ENCODE data around the gene ENC1.

Gene ENC1

DNA sequence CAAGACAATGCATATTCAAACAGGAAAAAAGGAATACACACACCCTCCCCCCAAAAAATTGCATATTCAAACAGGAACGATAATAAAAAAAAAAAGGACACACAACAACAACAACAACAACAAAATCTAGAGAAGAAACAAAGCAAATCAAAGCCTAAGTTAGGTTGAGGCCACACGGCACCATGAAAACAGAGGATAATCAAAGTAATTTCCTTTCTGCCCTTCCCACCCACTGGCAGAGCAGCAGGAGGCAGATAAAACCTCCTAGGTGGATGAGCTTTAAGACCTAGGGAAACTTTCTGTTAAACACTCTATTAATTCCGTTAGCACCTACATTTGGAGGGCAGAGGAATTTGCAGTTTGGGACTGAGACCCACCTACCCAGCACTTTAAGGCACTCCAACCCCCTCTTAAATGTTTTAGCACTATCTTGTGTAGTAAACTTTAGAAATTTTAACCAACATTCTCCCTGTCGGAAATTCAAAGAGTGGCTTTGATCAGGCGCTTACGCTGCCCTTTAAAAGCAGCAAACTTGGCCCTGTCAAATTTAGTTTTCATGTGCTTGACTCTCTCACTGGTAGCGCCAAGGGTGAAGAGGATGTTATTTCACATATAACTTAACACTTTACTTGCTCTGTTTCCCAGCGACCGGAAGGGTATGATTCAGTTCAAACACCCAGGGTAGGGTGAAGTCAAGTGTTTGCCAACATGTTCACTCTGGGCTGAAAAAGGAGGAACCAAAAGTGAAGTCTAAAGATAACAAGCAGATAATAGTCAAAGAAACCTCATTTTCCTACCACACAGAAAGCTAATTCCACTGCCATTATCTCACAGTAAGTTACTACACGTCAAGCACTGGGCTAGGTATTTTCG lies 9.2 kb downstream of the ENC1 start:
- no peak for DNase-seq (ENCODE audit: low spot score)

DNA sequence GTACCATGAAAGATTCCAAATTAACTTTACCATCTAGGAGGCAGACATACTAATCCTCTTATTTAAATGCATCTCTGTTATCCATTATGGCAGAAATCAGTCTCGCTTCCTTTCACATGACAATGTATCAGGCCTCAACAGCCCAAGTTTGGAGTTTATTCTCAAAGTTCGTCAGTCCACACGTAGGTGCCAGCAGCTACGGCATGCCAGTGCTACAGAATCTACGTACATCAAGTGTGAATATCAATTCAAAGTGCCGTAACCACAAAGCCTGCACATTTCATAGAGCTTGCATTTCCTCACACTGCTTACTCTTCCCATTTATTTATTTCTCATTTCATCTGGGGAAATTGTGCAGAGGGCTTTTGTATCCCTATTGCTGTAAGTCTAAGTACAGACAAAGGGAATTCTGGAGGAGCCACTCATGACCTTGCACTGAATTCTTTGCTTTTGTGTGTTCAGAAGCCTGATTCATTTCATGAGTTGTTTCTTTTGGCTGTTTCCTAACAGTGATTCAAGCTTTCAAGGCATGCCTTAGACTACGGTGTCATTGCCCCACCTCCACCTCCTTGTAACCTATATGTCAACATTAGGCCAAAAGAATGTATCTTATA lies 10.0 kb downstream of the ENC1 start:
- DNase-seq (ENCODE audit: low spot score): no peak

DNA sequence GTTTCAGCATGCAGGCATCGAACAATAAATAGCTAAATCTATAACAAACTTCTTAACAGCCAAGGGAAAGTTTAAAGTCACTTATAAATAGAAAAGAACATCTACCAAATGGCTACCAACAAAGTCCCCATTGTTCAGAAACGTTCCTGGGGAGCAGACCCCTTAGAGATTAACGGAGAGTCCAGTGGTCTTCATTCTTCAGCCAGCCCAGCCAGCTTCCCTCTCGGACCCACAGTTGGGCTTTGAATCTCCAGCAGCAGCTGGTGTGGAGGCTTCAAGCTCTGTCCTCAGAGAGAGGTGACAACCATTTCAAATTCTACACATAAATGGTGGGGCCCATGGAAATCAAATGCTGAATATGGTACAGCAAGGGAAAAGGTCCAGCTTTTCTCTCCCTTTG lies 11.2 kb downstream of the ENC1 start:
- DNase-seq (ENCODE audit: low spot score): no peak

DNA sequence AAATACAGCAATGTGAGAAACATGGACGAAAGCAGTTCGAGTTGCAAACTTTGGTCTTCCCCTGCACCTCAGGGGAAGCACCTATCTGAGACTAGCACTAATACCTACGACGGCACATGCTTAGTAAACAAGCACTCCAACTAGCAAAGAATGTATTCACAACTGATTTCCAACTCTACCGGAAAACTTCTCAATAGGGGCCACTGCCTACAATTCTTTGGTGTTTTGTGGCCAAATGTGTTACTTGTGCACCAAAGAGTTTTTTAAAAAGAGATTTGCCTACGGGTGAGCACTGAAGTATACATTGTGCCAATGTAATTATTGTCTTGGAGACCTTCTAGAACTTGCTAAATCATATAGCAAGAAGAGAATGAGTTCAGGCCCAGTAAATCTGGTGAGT lies 12.2 kb downstream of the ENC1 start:
- no peak for DNase-seq (ENCODE audit: low spot score)

GRCh38 chr5:74627646-74628279 lies 12.8 kb downstream of the ENC1 start:
- DNase-seq (ENCODE audit: low spot score): no peak

GRCh38 chr5:74626386-74627222 lies 13.9 kb downstream of the ENC1 start:
- no peak for DNase-seq (ENCODE audit: low spot score)

- no peak for DNase-seq (ENCODE audit: low spot score)
Observed at GRCh38 chr5:74625742-74626241, 14.7 kb downstream of the ENC1 start.

DNA sequence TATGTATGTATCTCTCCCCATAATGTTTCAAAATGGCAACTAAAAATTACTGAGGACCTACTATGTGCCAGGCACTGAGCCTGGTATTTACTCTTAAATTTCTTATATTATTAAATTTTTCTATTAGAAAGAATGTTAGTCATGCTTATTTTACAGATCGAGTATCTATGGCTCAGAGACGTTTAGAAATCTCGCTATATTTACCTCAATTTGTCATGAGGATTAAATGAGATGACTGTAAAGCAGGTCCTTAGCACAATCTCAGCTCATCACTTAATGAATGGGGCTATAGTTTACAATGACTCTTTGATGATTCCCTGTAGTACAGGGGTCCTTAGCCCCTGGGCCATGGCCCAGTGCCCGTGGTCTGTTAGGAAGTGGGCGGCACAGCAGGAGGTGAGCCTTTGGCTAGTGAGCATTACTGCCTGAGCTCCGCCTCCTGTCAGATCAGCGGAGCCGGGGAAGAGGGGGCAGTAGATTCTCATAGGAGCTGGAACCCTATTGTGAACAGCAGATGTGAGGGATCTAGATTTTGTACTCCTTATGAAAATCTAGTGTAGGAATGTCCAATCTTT lies 15.5 kb downstream of the ENC1 start:
- no peak for DNase-seq (ENCODE audit: low spot score)

- DNase-seq (ENCODE audit: low spot score): no peak
Observed at GRCh38 chr5:74624501-74624900, 16.0 kb downstream of the ENC1 start.

- DNase-seq (ENCODE audit: low spot score): no peak
Observed at GRCh38 chr5:74623748-74624408, 16.6 kb downstream of the ENC1 start.

- no peak for DNase-seq (ENCODE audit: low spot score)
Observed at GRCh38 chr5:74623006-74623611, 17.4 kb downstream of the ENC1 start.

DNA sequence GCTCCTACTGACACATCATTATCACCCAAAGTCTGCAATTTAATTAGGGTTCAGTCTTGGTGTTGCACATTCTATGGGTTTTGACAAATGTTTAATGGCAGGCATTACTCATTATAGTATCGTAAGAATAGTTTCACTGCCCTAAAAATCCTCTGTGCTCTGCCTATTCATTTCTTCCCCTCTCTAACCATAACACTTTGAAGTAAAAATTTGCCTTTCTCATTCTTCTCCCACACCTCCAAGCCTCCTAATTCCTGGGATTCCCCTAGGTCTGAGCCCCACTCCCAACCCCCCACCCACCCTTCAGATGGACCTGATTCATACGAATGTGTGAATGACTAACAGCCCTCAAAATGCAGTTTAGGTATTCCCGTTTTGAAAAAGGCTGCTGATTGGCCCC lies 18.4 kb downstream of the ENC1 start:
- no peak for DNase-seq (ENCODE audit: low spot score)

- no peak for DNase-seq (ENCODE audit: low spot score)
Observed at GRCh38 chr5:74621492-74621891, 19.0 kb downstream of the ENC1 start.

DNA sequence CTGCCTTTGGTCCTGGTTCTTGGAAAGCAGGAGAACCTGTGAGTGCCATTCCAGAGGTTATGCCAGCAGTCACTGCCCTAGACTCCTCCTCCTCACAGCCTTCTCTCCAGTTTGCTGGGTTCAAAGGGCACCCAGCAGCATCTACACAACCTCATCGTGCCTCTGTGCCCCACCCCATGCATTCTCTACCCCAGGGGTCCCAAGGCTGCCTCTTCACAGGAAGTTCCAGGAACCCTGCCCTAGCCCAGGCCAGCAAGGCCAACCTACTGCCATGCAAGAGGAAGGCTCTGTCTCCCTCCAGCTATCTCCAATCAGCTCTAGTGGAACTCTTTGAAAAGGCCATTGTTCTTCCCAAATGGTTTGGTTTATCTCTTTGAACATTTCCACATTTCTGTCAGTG lies 21.2 kb downstream of the ENC1 start:
- no peak for DNase-seq (ENCODE audit: low spot score)

DNA sequence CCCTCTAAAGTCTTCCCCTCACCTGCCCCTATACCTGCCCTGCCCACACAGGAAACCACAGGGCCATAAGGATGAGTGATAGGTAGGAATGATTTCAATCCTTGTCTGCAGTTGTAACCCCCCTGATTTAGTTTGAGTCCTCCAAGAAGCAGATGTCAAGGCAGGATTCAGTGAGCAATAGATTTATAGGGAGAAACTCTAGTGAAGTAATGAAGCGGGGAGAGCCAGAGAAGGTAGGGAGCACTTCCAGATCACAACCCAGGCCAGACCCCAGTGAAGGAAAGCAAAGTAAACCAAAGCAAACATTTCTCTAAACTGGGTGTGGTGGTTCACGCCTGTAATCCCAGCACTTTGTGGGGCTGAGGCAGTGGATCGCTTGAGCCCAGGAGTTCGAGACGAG lies 22.4 kb downstream of the ENC1 start:
- no peak for DNase-seq (ENCODE audit: low spot score)

DNA sequence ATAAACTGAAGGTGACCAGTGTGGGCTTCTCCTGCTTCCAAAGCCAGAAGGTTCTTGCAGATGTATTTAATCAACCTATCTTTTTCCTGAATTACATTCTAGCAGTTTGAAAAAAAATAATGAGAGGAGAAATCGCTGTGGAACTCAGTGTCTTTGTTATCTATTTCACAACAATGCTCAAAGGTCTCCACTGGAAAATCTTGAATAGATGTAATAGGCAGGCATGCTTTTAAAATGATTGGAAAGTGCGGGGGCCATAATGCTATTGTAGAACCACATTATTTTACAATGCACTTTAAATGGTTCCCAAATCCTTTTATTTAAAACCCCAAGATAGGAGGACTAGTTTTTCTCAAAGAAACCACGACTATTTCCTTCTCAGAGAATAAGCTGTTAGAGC lies 23.3 kb downstream of the ENC1 start:
- no peak for DNase-seq (ENCODE audit: low spot score)

DNA sequence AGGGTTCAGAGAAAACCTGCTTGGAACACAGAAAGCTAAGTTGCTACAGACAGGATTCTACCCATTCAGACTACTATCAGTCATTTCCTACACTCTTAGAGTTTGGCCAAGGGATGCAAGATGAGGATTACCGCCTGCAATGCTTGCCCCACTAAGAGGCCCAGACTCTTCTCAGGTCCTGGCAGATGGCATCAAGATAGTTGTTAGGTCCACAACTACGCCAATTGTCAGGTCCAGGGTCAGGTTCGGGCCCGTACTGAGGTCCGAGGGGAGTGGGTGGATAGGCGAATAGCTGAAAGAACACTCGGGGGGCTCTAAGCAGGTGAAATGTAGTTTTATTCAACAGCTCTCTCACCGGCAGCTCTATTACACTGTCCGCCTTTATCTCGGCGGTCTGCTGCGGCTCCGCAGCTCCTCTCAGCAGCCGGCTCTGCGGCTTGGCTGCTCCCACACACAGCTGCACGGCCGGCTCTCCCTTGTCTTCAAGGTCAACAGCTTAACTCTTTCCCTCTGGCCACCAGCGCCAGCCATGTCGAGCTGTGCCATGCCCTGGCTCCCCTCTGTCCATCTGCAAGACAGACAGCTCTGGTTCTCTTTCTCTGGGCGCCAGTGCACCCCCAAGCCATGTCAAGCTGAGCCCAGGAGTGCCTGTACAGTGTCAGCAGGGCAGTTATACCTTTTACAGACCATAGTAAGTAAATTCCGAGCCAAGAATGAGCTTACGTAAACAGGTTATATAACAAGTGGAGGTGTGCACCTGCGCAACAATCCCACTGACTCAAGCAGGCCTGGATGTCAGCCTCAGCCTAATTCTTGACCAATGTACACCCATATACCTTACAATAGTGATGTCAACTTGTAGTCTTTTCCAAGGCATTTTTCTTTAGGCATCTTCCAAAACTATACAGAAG lies 24.0 kb downstream of the ENC1 start:
- DNase-seq (ENCODE audit: low spot score): no peak

GRCh38 chr5:74613283-74613682 lies 27.2 kb downstream of the ENC1 start:
- no peak for DNase-seq (ENCODE audit: low spot score)

- DNase-seq (ENCODE audit: low spot score): no peak
Observed at GRCh38 chr5:74612045-74612444, 28.5 kb downstream of the ENC1 start.

Measured in putamen (tissue), 1 donor.